NCI-H774 (cell line): ENCODE data around the gene FAH.
"Not testable (repeated sequence)": the region's sequence is repeated elsewhere in the genome, so short reads cannot be mapped to it uniquely, and the experiment has no call there.

Source experiments
- DNase-seq: peaks from one replicate; lab custom pipeline; 2025; lab: John Stamatoyannopoulos, UW

Gene FAH

DNA sequence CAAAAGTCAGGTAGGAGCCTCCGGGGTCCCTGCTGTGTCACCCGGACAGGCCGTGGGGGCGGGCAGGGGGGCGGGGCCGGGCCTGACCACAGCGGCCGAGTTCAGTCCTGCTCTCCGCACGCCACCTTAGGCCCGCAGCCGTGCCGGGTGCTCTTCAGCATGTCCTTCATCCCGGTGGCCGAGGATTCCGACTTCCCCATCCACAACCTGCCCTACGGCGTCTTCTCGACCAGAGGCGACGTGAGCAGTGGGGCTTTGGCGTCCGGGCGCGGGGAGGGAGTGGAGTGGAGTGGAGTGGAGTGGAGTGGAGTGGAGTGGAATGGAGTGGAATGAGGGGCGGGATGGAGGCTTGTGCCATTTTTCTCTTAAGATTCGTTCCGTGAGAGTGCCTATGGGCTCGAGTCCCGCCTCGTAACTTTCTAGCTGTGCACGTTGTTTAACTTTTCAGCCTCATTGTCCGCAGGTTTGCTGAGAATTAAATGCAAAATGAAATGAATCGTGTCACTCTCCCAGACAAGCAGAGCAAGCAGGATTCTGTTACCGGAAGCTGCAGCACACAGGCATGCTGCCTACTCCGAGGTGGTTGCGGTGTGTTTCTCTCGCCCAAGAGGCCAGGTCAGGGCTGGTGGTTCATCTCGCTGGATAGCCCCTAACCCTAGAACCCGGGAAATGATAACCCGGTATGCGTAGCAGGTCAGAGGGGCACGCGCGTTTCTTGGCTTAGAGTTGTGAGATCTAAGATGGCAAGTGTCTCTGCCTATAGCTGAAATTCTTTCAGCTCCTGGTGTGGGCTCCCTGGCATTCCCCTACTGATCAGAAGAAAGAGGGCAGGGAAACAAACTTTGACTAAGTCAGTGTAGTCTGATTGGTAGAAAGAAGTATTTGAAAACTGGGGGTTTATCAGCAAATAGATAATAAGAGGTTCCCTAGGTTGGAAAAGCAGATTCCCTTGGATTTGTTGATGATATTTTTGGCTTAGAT, at the start of gene FAH:
Gene FAH, plus strand, starts transcription at position 104 of the 981 bp plus-strand sequence. Its CDS starts 56 bp downstream, at position 160.
- no peak for DNase-seq

DNA sequence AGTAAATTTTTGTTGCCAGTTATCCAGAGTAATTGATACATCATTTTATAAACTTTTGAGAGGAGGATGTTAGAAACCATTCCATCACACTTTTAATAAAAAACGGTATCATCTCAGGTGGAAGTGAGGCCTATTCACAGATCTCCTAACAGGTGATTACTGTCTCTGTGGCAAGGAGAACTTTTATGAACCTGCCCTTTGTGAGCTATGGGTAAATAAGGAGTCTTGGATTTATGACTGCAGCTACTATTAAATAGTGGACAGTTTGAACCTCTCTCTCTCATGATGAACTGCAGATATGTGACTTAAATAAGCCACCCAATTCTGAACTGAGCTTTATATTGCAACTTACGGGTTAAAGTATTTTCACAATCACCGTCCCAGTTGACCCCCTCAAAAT, 47.6 kb upstream of the FAH start:
- DNase-seq, result no peak

DNA sequence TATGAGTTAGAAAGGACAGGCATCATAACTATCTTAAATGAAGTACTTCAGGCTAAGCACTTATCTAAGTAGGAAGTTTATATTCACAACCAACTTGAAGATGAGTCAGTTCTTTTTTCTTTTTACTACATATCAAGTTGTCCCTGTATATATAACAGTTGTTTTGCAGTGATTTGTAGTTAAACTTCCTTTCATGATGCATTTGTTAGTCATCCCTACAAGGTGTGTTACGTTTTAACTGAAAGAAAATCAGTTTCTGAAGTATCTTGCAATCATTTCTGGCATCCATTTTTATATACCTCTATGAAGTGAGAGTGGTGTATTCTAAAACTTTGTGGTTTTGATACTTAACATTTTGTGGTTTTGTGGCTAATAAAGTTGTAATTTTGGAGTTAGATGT, 47.2 kb upstream of the FAH start:
- no peak for DNase-seq

DNA sequence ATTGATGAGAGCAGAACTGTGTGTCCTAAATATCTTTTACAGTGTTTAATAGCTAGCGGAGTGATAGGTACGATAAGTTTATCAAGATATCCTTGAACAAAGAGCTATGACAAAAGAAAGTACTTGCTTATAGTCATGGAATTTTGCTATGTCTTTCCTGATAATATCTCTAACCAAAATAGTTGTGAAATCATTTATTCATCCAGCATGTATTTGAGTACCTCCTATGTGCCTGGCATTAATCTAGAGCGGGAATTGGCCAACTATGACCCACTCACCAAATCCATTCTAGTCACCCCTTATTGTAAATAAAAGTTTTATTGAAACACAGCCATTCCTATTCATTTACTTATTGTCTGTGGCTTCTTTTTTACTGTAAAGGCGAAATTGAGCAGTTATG, 46.7 kb upstream of the FAH start:
- DNase-seq, result no peak

DNA sequence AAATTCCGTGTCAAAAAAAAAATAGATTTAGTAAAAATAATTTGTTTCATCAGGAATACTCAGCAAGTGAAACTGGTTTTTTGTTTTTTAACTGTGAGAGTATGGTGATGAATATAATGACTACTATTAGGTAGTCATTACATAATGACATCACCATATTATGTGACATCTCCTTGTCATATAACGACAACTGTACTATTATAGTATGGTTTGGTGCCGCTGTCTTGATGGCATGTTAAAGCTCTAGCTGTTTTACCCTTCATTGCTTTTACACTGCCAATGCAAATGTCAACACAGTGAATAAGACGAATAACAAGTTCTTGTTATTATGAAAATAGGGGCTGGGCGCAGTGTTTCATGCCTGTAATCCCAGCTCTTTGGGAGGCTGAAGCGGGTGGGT, 45.6 kb upstream of the FAH start:
- DNase-seq, result no peak

DNA sequence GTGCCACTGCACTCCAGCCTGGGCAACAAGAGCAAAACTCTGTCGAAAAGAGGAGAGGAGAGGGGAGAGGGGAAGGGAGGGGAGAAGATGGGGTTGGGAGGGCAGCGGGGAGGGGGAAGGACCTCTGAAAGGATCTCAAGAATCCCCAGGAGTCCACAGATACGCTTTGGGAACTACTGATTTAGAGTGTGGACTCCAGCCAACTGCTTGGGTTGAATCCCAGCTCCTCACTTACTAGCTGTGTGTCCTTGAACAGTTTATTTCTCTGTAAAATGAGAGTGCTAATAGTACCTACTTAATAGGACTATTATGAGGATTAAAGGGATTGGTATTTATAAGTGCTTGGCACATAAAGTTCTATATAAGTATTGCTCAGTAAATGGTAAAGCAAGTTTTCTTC, 45.0 kb upstream of the FAH start:
- DNase-seq, result no peak

DNA sequence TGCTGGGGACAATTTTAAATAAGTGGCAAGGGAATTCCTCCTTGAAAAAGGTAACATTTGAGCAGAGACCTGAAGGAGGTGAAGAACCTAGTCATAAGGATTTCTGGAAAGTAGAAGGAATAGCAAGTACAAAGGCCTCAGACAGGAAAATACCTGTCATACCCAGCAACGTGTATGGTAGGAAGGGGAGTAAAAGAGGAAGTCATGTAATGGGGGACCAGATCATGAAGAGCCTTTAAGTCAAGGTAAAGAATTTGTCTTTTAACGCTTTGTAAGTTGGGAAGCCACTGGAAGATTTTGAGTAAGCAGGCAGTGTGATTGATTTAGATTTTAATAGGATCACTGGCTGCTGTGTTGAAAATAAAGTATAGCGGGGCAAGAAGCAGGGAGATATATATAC, 43.4 kb upstream of the FAH start:
- no peak for DNase-seq

DNA sequence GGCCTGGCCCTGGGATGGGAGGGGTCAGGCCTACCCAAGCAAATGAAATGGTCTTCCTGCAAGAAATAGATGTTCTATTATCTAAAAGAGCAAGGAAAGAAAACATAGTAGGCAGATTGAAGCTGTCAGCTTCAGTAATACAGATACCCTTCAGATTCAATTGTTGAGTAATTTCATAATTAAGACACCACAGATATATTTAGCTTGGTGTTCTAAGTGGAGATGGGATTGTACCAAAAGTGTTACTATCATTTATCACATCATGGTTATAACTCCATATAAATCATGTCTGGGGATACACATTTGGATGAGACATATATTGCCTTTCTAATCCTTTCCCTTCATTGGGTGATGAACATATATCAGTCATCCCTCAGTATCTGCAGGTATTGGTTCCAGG, 41.9 kb upstream of the FAH start:
- no peak for DNase-seq

DNA sequence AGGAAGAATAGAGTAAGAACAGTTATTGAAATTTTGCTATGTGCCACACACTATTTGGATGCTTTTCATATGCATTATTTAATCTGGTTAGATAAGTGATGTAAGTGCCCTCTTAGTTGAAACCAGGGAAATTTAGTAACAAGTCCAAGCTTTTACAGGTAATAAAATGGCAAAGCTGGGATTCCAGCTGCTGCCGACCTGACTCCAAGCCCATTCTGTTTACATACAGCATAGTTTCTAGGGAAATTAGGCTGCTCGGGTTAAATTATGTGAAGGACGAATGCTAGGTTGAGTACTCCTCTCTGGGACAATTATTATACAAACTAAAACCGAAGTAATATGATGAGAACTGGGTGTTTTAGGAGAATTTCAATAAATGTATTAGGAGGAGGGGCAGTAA, 38.7 kb upstream of the FAH start:
- DNase-seq, result no peak

DNA sequence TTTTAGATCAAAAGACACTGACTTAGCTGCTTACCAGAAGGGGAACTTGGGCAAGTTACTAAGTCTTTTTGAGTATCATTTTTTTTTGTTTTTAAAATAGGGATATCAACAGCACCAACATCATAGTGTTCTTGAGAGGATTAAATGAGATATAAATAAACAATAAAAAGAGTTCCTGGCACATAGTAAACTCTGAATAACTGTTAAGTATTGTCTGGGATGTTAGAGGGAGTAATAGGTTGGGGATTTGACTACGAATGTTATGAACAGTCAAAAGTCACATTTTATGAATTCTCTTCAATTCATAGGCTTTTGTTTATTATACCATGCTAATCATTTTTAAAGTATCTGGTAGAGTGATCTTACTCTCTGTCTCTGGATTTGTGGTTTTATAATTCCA, 37.8 kb upstream of the FAH start:
- no peak for DNase-seq

DNA sequence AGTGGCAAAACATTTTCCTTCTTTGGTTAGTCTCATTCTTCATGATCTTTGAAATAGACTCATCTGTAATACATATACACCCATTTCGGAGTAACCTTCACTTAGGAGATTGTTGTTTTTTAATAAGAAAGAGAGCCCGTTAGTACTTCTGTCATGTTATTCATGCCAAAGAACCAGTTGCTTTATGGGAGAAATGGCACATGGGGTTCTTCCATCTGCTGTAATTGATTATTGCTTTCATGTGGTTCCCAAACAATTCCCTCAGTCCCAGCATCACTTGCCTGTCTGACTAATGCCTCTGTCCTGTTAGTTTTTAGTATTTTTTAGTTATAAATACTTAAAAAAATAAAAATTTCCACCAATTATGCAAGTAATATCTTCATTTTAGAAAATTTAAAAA, 33.8 kb upstream of the FAH start:
- DNase-seq, result no peak

DNA sequence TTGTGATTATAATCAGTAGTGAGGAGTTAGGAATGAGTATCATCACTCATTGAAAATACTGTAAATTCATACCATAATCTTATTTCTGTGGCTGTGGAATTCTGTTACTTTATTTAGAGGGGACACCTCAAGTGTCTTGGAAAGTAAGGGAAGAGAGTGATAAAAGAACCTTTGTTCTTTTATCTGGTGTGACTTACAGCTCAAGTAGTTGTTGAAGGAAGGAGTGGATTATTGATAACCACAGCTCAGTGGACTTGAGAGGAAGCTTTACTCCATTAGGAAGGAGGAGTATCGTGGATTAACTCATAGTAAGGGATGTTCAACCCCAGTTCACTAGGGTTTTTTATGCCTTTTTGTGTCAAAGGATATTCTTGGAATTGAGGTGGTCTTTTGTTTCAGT, 32.2 kb upstream of the FAH start:
- DNase-seq, result no peak

DNA sequence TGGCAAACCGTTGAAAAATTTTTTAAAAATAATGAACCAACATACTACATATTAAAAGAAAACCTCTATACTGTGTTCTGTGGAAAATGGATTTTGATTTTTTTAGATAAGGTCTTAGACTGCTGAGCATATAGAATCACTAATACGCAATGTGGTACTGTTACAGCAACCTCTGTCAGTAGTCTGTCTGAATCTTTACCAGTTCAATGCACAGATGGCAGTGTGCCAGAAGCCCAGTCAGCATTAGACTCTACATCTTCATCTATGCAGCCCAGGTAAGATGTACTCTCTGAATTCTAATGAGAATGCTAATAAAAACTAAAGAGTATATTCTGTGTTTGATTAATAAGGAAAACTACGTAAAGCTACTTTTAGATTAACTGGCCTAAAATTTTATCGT, 31.3 kb upstream of the FAH start:
- no peak for DNase-seq

DNA sequence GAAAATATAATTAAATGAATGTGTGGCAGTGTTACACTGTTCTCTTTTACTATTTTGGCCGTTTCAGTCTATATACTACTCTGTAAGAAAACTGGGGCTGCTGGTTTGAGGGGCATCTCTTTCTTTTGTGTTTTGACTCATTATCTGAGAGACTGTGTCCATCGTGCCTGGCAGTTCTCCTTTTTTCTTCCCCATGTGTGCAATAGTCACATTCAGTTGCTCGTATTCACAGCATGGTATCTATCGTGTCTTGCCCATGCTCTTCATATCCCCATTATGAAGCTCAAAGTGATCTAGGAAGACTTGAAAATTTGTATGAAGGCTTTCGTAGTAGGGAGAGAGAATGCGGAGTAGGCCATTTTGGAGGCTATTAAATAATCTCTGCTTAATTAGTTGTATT, 29.8 kb upstream of the FAH start:
- no peak for DNase-seq

DNA sequence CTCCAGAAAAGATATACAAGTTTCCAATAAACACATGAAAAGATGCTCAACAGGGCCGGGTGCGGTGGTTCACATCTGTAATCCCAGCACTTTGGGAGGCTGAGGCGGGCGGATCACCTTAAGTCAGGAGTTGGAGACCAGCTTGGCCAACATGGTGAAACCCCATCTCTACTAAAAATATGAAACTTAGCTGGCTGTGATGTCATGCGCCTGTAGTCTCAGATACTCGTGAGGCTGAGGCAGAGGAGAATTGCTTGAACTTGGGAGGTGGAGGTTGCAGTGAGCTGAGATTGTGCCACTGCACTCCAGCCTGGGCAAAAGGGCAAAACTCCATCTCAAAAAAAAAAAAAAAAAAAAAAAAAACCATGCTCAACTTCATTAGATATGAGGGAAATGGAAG, 25.5 kb upstream of the FAH start:
- not testable (repeated sequence) for DNase-seq

DNA sequence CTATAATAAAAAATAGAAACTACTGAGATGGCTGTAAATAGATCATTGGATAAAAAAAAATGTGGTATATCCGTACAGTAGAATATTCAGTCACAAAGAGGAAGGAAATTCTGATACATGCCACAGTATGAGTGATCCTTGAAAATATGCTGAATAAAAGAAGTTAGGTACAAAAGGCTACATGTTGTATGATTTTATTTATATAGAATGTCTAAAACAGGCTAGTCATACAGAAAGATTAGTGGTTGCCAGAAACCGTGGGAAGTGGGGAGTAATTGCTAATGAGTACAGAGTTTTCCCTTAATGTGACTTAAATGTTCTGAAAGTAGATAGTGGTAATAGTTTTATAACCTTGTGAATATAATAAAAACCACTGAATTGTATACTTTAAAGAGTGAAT, 24.9 kb upstream of the FAH start:
- no peak for DNase-seq

DNA sequence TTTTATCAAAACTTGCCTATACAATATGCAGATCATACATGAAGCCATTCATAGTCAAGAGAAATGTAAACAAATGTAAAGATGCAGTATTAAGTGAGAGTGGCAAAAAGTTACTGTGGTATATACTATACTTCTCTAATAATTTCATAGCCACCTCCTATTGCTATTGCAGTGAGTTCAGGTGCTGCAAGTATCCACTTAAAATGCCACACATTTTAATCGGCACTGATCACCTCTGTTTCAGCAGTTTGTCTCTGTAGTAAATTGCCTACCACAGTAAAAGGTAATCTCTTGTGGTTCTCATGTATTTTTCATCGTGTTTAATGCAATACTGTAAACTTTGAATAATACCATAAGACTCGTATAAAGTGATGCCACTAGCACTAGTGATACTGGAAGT, 20.4 kb upstream of the FAH start:
- DNase-seq, result no peak

DNA sequence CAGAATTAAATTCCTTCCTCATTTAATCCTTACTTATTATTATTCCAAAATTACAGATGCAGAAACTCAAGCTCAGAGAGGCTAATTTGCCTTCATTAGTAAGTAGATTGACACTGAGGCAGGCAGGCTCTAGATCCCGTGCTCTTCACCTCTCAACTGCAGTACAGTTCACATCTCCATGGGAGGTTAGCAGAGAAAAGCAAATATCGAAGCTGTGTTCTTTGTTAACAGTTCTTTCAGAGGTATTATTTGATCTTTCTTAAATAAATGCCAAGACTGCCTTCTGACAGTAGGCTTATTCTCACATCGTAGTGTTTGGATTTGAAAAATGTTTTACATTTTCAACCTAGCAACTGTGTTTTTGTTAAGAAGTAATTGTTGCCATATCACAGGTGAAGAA, 15.9 kb upstream of the FAH start:
- DNase-seq, result peak; percentile 3

DNA sequence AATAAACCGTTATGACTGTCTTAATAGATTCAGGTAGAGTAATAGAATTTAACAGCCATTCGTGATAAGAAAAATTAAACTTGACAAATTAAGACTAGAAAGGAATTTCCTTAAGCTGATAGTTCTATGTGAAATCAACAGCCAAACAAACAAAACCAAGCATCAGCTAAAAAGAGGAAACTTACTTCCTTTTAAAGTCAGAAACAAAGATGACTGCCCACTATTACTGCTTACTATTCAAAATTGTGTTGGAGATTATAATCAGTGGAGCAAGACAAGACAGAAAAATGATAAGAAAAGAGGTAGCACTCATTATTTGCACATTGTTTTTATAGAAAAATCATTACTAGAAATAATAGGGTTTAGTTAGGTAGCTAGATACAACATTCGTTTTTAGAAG, 13.8 kb upstream of the FAH start:
- DNase-seq, result no peak

DNA sequence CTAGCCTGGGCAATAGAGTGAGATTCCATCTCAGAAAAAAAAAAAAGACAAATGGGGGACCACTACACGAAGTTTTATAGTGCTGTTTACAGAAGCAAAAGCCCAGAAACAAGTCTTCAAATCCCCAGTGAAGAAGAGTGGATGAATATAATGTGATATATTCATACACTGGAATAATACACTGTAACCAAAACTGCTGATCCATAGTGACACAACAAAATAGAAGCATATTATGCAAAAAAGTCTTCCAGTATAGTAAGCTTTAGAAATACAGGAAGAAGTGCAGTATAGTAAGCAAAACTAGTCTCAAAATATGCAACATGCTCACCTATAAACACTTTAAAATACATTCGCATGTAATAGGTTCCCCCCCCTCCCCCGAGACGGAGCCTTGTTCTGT, 11.9 kb upstream of the FAH start:
- DNase-seq, result no peak

DNA sequence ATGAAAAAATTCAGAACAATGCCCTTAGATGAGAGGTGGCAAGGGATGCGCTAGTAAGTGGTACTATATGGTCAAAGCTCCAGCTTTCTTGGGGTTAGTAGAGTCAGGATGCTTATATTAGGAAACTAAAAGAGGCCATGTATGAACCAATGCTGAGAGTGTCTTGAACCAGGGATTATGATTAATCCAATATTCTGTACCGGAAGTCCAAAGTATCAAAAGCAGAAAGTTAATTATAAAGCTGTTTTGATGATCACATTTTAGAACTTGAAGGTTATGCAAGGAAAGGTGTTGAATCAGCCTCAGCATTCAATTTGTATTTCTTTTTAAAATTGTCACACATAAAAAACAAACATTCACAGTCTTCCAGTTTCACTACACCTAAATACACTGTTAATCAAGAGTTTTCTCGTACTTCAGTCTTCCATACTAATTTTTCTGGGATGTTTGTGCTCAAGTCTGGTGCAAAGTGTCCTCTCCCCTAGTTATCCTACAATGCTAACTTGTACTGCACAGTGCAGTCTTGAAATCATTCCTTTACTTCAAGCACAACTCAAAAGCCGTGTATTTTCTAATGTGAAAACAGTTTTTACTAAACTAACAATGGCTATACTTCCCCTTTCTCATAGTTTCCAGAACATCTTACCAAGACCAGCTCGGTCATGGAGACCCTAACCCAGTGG, 10.7 kb upstream of the FAH start:
- DNase-seq, result no peak

DNA sequence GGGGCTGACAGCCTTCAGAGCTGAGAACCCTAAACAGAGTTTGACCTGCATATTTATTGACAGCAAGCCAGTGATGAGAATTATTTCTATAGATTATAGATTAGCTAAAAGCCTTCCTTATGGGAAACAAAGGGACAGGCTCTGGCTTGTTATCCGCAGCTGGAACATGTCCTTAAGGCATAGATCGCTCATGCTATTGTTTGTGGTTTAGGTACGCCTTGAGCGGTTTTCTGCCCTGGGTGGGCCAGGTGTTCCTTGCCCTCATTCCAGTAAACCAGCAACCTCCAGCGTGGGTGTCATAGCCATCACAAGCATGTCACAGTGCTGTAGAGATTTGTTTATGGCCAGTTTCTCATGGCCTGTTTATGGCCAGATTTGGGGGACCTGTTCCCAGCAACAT, 10.2 kb upstream of the FAH start:
- no peak for DNase-seq

DNA sequence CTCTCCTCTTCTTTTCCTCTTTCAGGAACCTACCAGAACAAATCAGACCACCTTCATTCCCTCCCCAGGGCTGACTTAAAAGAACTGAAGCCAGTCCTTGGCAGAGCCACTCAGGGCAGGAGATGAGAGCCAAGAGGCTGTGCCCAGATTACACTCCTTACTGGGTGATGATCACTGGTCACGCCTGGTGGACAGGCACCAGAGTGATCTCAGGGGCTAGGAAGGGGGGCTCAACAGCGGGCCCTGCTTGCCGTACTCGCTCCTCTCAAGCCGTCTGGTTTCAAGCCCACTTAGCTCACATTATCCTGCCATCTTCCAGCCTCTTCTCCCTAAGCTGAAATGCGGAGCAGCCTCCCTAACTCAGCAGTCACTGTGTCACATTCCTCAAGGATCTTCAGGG, 1.7 kb upstream of the FAH start:
- no peak for DNase-seq

DNA sequence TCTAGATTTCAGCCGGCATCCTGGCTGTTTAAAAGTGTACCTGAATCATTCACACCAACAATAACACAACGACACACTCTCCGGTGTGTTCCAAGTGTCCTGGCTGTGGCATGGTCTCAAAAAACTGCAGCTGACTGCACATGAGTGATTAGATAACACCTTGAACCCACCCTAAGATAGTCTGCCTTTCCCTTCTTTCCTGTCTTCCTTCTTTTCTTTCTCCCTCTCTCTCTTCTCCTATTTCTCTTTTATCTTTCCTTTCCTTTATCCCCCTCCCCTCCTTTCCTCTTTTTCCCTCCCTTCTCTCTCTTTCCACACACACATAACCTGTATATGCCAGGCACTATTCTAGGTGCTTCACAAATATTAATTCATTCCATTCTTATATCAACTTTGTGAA, 1.2 kb upstream of the FAH start:
- DNase-seq, result no peak
